Dermis lymphatic vessel endothelial cell (primary cell): Measurements from ENCODE around the gene PCBD1. TPM values are rescaled to one million over a fixed set of nuclear protein-coding genes. Genes with fewer than 3 reads are reported as not detected.

Source experiments
- total RNA-seq: library from RNA; depleted of rRNA; stranded (reverse); fragments of >200 nt; gene quantifications from 2 replicates; pipeline ENCODE4 v1.2.1, GENCODE V29; 2014

Gene PCBD1
- 38.3 and 52.6 TPM in 2 replicates for total RNA-seq

DNA sequence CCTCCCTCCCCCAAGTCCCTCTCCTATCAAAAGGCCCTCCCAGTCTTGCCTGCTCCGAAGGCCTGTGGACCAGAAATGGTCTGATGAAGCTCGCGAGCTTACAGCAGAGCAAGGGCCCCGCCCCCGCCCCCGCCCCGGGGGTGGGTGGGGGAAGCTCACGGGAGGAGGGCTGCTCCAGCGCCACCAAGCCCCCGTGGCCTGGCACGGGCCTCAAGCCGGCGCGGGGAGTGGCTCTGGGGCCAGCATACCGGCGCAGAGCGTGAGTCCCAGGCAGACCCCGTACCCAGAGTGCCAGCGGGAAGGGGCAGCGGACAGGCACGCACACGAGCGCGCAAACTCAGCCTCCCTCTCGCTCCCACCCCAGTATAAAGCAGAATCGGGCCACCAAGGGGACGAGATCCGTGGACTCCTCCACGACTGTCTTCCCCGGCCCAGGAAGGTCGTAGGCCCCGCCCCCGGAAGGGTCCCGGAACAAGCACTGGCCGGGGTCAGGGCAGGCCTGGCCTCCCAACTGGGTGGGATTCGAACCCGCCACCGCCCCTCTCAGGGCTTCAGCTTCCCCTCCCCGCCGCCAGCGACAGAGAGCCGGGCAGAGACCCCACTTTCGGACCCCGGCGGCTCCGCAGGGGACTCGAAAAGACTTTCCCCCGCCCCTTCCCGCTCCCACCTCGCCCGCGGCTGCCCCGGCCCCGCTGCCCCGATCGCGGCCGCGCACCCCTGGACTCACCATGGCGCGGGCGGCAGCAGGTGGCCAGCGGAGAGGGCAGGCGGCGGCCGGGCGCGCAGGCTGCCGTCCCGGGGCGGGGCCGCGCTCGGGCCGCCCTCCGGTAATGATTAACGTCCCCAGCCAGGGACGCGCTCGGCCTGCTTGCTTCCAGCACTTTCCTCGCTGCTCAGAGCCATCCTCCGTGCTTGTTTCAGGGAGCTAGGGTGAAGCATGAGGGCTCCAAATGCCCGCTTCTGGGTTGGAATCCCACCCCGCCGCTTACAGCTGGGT is at the start of gene PCBD1:
Gene PCBD1, minus strand, starts transcription at position 762 of the 997 bp plus-strand sequence. Its CDS starts 32 bp downstream, at position 730.

Other genes with a start within 250 kb of the PCBD1 start
- gene ADAMTS14, start 216.1 kb downstream of the PCBD1 start, total RNA-seq = under 0.01 and 0.11 TPM in 2 replicates
- not detected in 2 replicates for gene TBATA, start 103.2 kb downstream of the PCBD1 start, total RNA-seq
- 14.8 and 18.5 TPM in 2 replicates for gene SGPL1, start 72.6 kb downstream of the PCBD1 start, total RNA-seq